HepG2 (cell line): ENCODE measurements around the gene ZNF627.

ENCODE experiments used
- ARHGAP35 ChIP-seq: sonication (generic); formaldehyde crosslinking; IDR thresholded peaks from 2 replicates; pipeline ENCODE4 v1.9.0; 2022; ENCODE audit warnings: mild to moderate bottlenecking, inconsistent platforms, moderate library complexity, missing genetic modification reagents, borderline replicate concordance
- CTCF ChIP-seq: sonication (generic); formaldehyde crosslinking; IDR thresholded peaks from 2 replicates; pipeline ENCODE4 v1.5.0; 2020; ENCODE audit warnings: mild to moderate bottlenecking, missing genetic modification reagents, moderate library complexity
- FOXM1 ChIP-seq: sonication (generic); formaldehyde crosslinking; IDR thresholded peaks from 2 replicates; pipeline ENCODE4 v1.5.0; 2020; ENCODE audit warnings: missing genetic modification reagents
- IKZF4 ChIP-seq: sonication (generic); formaldehyde crosslinking; IDR thresholded peaks from 2 replicates; pipeline ENCODE4 v1.5.1; 2020; ENCODE audit warnings: borderline replicate concordance, mild to moderate bottlenecking, low read depth, missing genetic modification reagents; ENCODE audit errors: not compliant biosample characterization
- ZBTB8A ChIP-seq: sonication (generic); formaldehyde crosslinking; IDR thresholded peaks from 2 replicates; pipeline ENCODE4 v1.4.0; 2020; ENCODE audit warnings: mild to moderate bottlenecking, low read depth, missing genetic modification reagents, borderline replicate concordance
- ZNF3 ChIP-seq: IDR thresholded peaks from 2 replicates; pipeline ENCODE4 v1.7.0; 2017; ENCODE audit warnings: inconsistent platforms
- ZNF782 ChIP-seq: sonication (generic); formaldehyde crosslinking; IDR thresholded peaks from 2 replicates; pipeline ENCODE4 v1.4.0; 2020; ENCODE audit warnings: missing genetic modification reagents, mild to moderate bottlenecking, borderline replicate concordance
- TF ChIP-seq, protein P1 (sequence below): sonication (generic); formaldehyde crosslinking; IDR thresholded peaks from 2 replicates; pipeline ENCODE4 v1.8.0; 2022; ENCODE audit warnings: missing genetic modification reagents, low read depth, mild to moderate bottlenecking, borderline replicate concordance

- no peak for TF ChIP-seq FOXM1 (CRISPR knock-in tag)
- TF ChIP-seq CTCF (CRISPR knock-in tag) = no peak
- no peak for TF ChIP-seq ARHGAP35 (CRISPR knock-in tag)
- no peak for TF ChIP-seq IKZF4 (CRISPR knock-in tag)
- TF ChIP-seq ZNF782 (CRISPR knock-in tag) = no peak
- no peak for TF ChIP-seq ZNF3 (CRISPR knock-in tag)
- TF ChIP-seq ZBTB8A (CRISPR knock-in tag) = no peak
- TF ChIP-seq, protein P1, sequence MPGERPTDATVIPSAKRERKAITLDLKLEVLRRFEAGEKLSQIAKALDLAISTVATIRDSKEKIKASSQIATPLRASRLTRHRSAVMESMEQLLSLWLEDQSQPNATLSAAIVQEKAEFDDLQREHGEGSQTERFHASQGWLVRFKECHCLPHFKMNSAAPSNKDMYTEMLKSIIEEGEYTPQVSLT = no peak
These were observed 14.4 kb downstream of the ZNF627 start for GRCh38 chr19:11611730-11612129.
